GM12878 (cell line): ENCODE measurements around the gene HSF5. TPM values are rescaled to one million over a fixed set of nuclear protein-coding genes. Genes with fewer than 3 reads are reported as not detected.

Experiments used
- ASH2L ChIP-seq: fragments of 300-600, 200-600 bp; sonication (generic); IDR thresholded peaks from 2 replicates; pipeline ENCODE4 v1.6.1; 2017; ENCODE audit warnings: low read depth, mild to moderate bottlenecking, borderline replicate concordance
- BMI1 ChIP-seq: fragments of 450-650 bp; IDR thresholded peaks from 2 replicates; pipeline ENCODE4 v1.6.1; 2016; ENCODE audit warnings: mild to moderate bottlenecking, moderate library complexity, borderline replicate concordance
- CEBPZ ChIP-seq: fragments of 150-350 bp; IDR thresholded peaks from 2 replicates; pipeline ENCODE4 v1.6.1; 2016; ENCODE audit warnings: low read depth, low read length
- CREM ChIP-seq: IDR thresholded peaks from 2 replicates; pipeline ENCODE4 v1.6.1; 2014; ENCODE audit warnings: antibody characterized with exemption, low read depth
- E4F1 ChIP-seq: fragments of 450-650 bp; IDR thresholded peaks from 2 replicates; pipeline ENCODE4 v1.6.1; 2018; ENCODE audit warnings: borderline replicate concordance, mild to moderate bottlenecking; ENCODE audit not compliant: partially characterized antibody
- EGR1 ChIP-seq, 2 experiments: IDR thresholded peaks; 1 replicate in 1 of 2; 2 replicates in 1 of 2; pipeline ENCODE4 v1.6.1; 2011 to 2012; ENCODE audit warnings: low read depth in 2 of 2, low read length in 2 of 2, borderline replicate concordance in 1 of 2, mild to moderate bottlenecking in 1 of 2, moderate library complexity in 1 of 2
- FOXK2 ChIP-seq: fragments of 450-650 bp; IDR thresholded peaks from 2 replicates; pipeline ENCODE4 v1.6.1; 2017; ENCODE audit warnings: mild to moderate bottlenecking, moderate library complexity
- GATAD2B ChIP-seq: fragments of 450-650 bp; conservative IDR thresholded peaks from 2 replicates; pipeline ENCODE4 v1.6.1; 2017; ENCODE audit warnings: low read depth, mild to moderate bottlenecking, moderate library complexity
- HCFC1 ChIP-seq: fragments of 150-350 bp; IDR thresholded peaks from 2 replicates; pipeline ENCODE4 v1.6.1; 2014; ENCODE audit warnings: low read length
- HDGF ChIP-seq: fragments of 450-650 bp; IDR thresholded peaks from 2 replicates; pipeline ENCODE4 v1.6.1; 2016; ENCODE audit warnings: antibody characterized with exemption
- IKZF2 ChIP-seq, 2 experiments: fragments of 450-650 bp; IDR thresholded peaks; 2 replicates each; pipeline ENCODE4 v1.6.1; 2017; ENCODE audit warnings: mild to moderate bottlenecking in 2 of 2, moderate library complexity in 2 of 2
- LARP7 ChIP-seq: fragments of 450-650 bp; IDR thresholded peaks from 2 replicates; pipeline ENCODE4 v1.6.1; 2017; ENCODE audit warnings: mild to moderate bottlenecking
- MAX ChIP-seq: IDR thresholded peaks from 2 replicates; pipeline ENCODE4 v1.6.1; 2012; ENCODE audit warnings: low read depth, low read length, improper control_type of control experiment
- MTA2 ChIP-seq: fragments of 450-650 bp; IDR thresholded peaks from 2 replicates; pipeline ENCODE4 v1.6.1; 2016; ENCODE audit warnings: low read depth, mild to moderate bottlenecking, moderate library complexity
- NFYB ChIP-seq: IDR thresholded peaks from 2 replicates; pipeline ENCODE4 v1.6.1; 2011; ENCODE audit warnings: low read depth, mild to moderate bottlenecking, low read length, improper control_type of control experiment, moderate library complexity; ENCODE audit not compliant: insufficient read depth
- NR2F1 ChIP-seq: fragments of 450-650 bp; conservative IDR thresholded peaks from 2 replicates; pipeline ENCODE4 v1.6.1; 2017; ENCODE audit warnings: mild to moderate bottlenecking
- POLR2A ChIP-seq: IDR thresholded peaks from 2 replicates; pipeline ENCODE4 v1.6.1; 2011; ENCODE audit warnings: low read depth, mild to moderate bottlenecking, low read length
- RBBP5 ChIP-seq: fragments of 200-600 bp; sonication (generic); conservative IDR thresholded peaks from 2 replicates; pipeline ENCODE4 v1.6.1; 2016
- RFX5 ChIP-seq: IDR thresholded peaks from 2 replicates; pipeline ENCODE4 v1.6.1; 2011; ENCODE audit warnings: low read depth, low read length, improper control_type of control experiment
- SRF ChIP-seq, 2 experiments: IDR thresholded peaks; 2 replicates each; pipeline ENCODE4 v1.6.1; 2011; ENCODE audit warnings: low read depth in 2 of 2, low read length in 2 of 2, mild to moderate bottlenecking in 1 of 2, moderate library complexity in 1 of 2
- TAF1 ChIP-seq: IDR thresholded peaks from 2 replicates; pipeline ENCODE4 v1.6.1; 2011; ENCODE audit warnings: mild to moderate bottlenecking, low read depth, low read length, borderline replicate concordance
- TARDBP ChIP-seq: IDR thresholded peaks from 2 replicates; pipeline ENCODE4 v1.6.1; 2016; ENCODE audit warnings: borderline replicate concordance
- ZNF207 ChIP-seq: fragments of 450-650 bp; IDR thresholded peaks from 2 replicates; pipeline ENCODE4 v1.6.1; 2014; ENCODE audit warnings: antibody characterized with exemption, mild to moderate bottlenecking, borderline replicate concordance
- ZNF24 ChIP-seq: fragments of 450-650 bp; IDR thresholded peaks from 2 replicates; pipeline ENCODE4 v1.6.1; 2017; ENCODE audit warnings: antibody characterized with exemption, mild to moderate bottlenecking
- ZNF384 ChIP-seq: IDR thresholded peaks from 2 replicates; pipeline ENCODE4 v1.6.1; 2012; ENCODE audit warnings: low read depth, mild to moderate bottlenecking, low read length, improper control_type of control experiment, borderline replicate concordance
- ZSCAN29 ChIP-seq: fragments of 450-650 bp; IDR thresholded peaks from 2 replicates; pipeline ENCODE4 v1.6.1; 2017; ENCODE audit warnings: mild to moderate bottlenecking, moderate library complexity
- polyA plus RNA-seq, 11 experiments: library from polyadenylated mRNA; depleted of rRNA in 4 of 11; unstranded in 6 of 11; stranded (reverse) in 5 of 11; fragments of >200 nt; fragmentation: Nextera tagmentation in 4 of 11; fragmentation: Illumina TruSeq in 1 of 11; extraction: Ambion mirVana in 4 of 11; extraction: Trizol in 1 of 11; gene quantifications; 1 replicate in 1 of 11; 2 replicates in 10 of 11; pipeline versions ENCODE4 v1.2.1 to v1.2.3, GENCODE V29; 2011 to 2016; ENCODE audit warnings: inconsistent platforms in 2 of 11, missing spikeins in 2 of 11, low read depth in 1 of 11
- total RNA-seq, 4 experiments: library from RNA; depleted of rRNA in 3 of 4; stranded (reverse); fragments of >200 nt in 3 of 4; fragmentation: Illumina TruSeq in 1 of 4; extraction: Trizol in 1 of 4; gene quantifications; 2 replicates each; pipeline versions ENCODE4 v1.2.1 to v1.2.3, GENCODE V29; 2013 to 2021

Gene HSF5
- total and polyA plus RNA-seq, 10 of the 15 experiments (the other 5 are each of a cell fraction or from before 2014, with no cell fraction given) = 0.02 to 0.18 (median 0.06) TPM; not detected in 4

GRCh38 chr17:58517928-58518609 is 29.9 kb upstream of the HSF5 start (continued):
- TF ChIP-seq ASH2L (no peak), ZNF207 (peak; percentile 62; the same call in 1 of the 2 replicates), IKZF2 (IDR thresholded peaks at IDR 0.05) (no peak; a peak in 1 of 4 replicates), RBBP5 (0 out of 2 replicates have a peak, but pooled peaks have one; percentile 65), ZNF384 (no peak), NFYB (peak; percentile 98), SRF (IDR thresholded peaks at IDR 0.05; ENCODE audit: low read depth in 2 of 2, low read length in 2 of 2) (peak; percentile 70 to 84; a peak in 2 of 4 replicates), POLR2A (no peak; the same call in 1 of the 2 replicates), CEBPZ (peak; percentile 82), GATAD2B (0 out of 2 replicates have a peak, but pooled peaks have one; percentile 31), ZSCAN29 (no peak), MAX (0 out of 2 replicates have a peak, but pooled peaks have one; percentile 27), FOXK2 (peak; percentile 75), MTA2 (no peak), TAF1 (peak; percentile 62; the same call in 1 of the 2 replicates), TARDBP (no peak), HCFC1 (peak; percentile 61), EGR1 (IDR thresholded peaks at IDR 0.05; ENCODE audit: borderline replicate concordance in 1 of 2, low read depth in 2 of 2, low read length in 2 of 2) (peak in 1 of 2 experiments; percentile 88; a peak in 2 of 3 replicates), NR2F1 (no peak), LARP7 (0 out of 2 replicates have a peak, but pooled peaks have one; percentile 34), HDGF (peak; percentile 97), RFX5 (peak; percentile 90), E4F1 (peak; percentile 6), BMI1 (no peak), ZNF24 (no peak), CREM (peak; percentile 91)
